NCI-H2196 (cell line): ENCODE data around the gene RABGGTA.

ENCODE experiments used
- DNase-seq: peaks from one replicate; lab custom pipeline; 2025; ENCODE audit not compliant: unreplicated experiment; lab: John Stamatoyannopoulos, UW

RABGGTA gene

DNA sequence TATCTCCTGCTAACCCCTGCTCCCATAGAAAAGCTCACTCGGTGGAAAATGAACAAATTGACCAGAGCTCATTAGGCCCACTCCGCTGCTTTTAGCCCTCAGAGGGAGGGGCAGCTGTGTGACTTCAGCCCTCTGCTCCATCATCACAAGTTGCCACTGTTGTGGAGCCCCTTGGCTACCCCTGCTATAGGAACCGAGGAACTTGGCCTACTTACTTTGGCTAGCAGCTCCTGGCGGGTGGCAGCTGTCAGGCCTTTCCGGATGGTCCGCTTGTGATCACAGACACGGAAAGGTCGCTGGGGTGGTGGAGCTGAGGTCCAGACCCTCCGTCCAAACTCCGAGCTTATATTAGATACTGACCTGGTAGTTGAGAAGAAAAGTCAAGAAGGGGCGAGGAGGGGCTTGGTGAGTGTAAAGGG lies 35.8 kb upstream of the RABGGTA start:
- DNase-seq = no peak

DNA sequence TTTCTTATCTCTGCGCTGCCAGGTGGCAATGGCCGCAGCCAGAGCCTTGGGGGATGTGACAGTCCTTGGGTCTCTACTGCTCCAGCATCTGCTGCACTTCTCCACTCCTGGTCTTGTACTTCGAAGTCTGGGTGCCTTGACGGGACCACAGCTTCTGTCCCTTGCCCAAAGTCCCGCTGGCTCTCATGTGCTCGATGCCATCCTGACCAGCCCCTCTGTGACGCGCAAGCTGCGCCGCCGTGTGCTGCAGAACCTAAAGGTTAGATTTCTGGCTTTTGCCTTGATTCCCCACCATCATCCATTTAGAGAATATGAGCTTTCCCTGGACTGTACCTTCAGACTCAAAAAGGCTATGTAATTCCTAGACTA lies 32.6 kb upstream of the RABGGTA start:
- DNase-seq = no peak

DNA sequence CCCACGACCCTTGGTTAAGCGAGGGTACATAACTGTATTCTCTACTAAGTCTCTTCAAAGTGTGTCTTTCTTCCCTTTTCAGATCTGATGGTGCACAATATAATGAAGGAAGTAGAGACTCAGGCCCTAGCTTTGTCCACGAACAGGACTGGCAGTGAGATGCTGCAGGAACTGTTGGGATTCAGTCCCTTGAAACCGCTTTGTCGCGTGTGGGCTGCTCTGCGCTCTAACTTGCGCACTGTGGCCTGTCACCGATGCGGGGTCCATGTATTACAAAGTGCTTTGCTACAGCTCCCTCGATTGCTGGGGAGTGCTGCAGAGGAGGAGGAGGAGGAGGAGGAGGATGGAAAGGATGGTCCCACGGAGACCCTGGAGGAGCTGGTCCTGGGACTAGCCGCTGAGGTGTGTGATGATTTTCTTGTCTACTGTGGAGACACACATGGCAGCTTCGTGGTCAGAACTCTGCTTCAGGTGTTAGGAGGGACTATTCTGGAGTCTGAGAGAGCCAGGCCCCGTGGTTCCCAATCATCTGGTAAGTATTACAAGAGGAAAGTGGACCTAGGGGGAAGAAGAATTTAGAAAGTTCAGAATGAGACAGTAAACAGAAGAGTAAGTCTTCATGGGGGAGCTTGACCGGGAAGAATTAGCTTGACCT lies 29.1 kb upstream of the RABGGTA start:
- DNase-seq = no peak

DNA sequence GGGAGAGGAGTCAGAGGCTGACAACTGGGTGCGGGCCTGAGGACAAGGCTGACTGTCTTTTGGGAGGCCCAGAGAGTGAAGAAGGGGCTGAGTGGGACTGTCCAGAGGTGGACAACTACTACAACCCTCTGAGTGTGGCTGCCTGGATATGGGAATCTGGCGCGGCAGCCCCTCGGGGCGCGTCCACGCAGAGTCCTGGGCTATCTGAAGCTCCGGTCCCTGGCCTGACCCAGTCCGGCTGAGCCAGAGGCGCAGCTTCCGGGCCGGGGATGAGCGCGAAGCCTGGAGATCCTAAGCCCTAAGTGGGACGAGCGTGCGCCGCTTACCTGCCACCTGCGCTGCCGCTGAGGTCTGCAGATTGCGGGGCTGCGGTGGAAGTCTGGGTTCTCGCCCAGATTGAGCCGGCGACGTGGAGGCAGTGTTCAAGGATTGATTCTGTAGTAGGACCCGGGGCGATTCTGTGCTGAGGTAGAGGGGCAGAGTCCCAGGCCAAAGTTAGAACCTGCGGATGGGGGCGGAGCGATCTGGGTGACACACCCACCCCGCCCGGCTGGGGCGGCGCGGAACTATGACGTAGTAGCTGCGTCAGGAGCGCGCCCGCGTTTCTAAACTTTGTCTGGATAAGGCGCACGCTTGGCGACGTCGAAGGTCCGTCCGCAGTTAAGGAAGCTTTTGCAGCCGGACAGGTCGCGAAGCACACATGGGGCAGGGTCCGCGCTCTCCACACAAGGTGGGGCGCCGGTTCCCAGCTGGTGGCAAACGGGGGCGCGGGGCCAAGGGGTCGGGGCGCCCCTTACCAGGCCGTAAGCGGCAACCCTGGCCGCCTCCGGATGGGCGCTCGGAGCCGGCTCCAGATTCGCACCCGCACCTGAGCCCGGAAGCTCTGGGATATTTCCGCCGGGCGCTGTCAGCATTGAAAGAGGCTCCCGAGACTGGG lies 28.1 kb upstream of the RABGGTA start, which contains the start of the genes DHRS1 and NOP9:
Gene DHRS1, minus strand, starts transcription at position 526 of the 937 bp plus-strand sequence. CDS start 674 bp downstream, outside the sequence.
Gene NOP9, plus strand, starts transcription at position 596 of the 937 bp plus-strand sequence. Its CDS starts 105 bp downstream, at position 701.
- peak; percentile 92 for DNase-seq

DNA sequence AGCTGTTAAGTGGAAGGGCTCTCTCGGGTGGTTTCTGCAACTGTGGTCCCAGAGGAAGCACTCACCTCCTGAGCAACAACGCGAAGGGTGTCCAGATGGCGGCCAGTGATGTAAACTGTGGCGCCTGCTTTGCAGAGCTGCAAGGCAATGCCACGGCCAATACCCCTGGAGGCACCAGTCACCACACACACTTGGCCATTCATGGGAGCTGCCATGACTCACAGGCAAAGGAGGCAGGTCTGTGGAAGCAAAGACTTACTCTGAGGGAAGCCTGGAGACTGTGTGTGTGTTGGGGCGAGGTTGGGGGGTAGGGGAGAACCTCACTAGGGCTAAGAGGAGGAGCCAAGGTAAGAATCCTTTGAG lies 27.5 kb upstream of the RABGGTA start:
- DNase-seq = no peak

DNA sequence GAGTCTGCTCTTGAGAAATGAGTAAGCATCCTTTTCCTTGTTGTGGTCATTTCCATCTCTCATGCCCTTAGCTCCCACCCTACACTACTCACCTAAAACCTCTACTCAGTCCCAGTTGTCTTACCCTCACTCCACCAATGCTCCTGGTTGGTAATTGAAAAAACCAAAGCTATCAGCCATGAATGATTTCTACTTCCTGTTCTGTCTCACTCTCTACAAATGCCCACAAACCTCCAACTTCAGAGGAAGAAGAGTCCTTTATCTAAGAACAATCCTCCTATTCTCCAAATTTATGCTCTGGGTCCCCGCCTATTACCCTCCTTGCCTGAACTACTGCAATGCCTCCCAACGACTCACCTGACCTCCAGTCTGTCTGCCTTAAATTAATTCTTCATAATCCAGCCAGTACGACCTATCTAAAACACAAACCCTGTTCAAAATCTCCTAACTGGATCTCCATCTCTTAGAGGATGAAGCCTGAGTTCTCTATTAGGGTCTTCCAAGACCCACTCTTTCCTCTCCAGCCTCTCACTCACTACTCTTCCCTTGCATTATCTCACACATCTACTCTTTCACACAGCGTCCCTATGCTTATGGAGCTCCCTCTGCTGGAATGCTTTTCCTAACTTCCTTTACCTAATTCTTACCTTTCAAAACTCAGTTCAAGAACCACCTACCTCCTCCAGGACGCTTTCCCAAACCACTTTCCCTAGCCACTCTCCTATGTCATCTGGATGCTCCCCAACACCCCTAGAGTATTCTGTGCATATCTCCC lies 26.0 kb upstream of the RABGGTA start:
- DNase-seq = peak; percentile 43

- peak; percentile 79 for DNase-seq
Measured at GRCh38 chr14:24296341-24297157, 25.2 kb upstream of the RABGGTA start.

GRCh38 chr14:24293525-24293924 lies 22.1 kb upstream of the RABGGTA start:
- no peak for DNase-seq

DNA sequence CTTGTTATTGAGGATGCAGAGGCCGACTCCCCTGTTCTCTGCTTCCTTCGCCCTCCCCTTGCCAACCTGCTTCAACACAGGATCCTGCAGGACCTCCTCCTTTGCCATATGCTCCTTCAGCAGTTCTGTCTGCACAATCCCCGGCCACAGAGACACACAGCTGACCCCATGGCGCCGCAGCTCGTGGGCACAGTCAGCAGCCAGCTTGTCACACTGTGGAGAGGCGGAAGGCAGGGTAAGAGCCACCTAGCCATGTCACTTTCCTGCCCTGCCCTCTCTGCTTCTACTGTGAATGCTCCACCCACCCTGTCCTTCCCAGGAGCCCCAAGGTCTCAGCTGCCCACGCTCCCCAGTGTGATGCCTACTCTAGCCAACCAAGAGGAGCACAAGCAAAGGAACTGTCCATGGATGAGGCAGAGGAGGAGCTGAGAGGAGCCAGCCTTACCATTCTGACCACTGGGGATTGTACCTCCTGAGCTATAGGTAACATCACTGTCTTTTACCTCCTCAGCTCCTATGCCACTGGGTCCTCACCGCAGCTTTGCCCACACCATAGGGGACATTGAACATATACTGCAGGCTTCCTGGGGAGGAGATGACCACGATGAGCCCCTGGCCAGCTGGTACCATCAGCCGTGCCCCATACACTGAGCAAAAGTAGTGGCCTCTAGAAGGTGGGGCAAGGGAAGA lies 20.9 kb upstream of the RABGGTA start:
- DNase-seq = no peak

DNA sequence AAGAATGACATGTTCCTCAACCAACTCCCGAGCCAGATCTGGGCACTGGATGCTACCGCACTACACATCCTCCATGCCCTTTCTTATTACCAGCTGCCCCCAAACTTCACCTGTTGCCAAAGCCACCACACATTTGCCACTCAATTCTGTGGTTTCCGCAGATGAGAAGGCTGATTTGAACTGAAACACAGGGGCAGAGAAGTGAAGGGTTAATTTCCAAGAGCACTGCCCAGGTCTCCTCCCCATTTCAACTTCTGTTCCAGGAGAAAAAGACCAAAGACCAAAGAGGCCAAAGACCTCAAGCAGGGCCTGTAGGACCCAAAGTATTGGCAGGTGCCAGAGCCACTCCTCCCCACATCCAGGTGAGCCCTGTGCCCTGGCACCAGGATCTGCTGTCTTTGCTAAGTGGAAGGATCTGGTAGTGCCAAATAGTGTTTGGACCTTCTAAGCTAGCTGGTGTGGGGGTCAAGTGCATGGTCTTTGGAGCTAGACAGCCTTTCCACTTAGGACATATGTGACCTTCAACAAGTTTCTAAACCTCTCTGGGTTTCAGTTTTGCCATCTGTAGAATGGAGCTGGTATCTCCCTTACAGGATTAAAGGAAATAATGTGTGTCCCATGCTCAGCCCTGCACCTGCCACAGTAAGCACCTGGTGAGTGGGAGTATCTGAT lies 20.2 kb upstream of the RABGGTA start:
- DNase-seq = no peak

GRCh38 chr14:24290746-24291145 lies 19.3 kb upstream of the RABGGTA start:
- DNase-seq = no peak

DNA sequence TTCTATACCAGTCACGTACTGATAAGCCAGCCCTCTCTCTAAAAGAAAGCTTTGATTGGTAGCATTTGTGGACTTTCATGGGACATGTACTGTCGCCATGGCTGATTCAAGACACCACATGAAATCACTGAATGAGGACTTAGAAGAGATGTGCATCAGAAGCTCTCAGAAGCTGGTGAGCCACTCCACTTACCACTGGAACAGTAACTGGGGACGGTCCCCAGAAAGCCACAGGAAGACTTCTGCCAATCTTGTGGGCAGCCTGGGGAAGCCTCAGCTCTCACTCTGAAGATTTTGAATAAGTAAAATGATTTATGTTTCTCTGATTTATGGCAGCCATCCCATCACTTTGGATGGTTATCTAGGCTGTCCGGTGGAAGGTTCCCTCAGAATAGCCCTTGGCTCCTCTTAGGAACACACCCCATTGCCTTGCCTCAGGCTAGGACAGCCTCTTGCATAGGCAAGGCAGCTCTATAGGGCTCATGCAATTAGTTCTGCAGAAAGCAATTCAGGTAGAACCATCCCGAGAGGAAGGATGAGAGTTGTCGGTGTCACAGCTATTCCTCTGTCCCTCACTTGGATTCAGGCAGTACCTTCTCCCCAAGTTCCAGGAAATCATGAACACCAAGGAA lies 18.4 kb upstream of the RABGGTA start:
- no peak for DNase-seq

DNA sequence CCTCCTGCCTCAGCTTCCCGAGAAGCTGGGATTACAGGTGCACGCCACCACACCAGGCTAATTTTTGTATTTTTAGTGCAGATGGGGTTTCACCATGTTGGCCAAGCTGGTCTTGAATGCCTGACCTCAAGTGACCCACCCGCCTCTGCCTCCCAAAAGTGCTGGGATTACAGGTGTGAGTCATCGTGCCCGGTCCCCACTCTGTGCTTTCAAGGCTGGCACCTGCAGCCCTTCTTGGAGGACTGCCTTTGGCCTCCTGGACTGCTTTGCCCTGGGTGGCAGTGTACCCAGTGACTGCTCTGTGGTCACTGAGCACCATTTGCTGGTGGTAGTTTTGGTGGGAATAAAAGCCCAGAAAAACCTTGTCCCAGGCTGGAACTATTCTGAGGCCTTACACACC lies 15.6 kb upstream of the RABGGTA start:
- no peak for DNase-seq

GRCh38 chr14:24285351-24285750 lies 14.0 kb upstream of the RABGGTA start:
- no peak for DNase-seq

DNA sequence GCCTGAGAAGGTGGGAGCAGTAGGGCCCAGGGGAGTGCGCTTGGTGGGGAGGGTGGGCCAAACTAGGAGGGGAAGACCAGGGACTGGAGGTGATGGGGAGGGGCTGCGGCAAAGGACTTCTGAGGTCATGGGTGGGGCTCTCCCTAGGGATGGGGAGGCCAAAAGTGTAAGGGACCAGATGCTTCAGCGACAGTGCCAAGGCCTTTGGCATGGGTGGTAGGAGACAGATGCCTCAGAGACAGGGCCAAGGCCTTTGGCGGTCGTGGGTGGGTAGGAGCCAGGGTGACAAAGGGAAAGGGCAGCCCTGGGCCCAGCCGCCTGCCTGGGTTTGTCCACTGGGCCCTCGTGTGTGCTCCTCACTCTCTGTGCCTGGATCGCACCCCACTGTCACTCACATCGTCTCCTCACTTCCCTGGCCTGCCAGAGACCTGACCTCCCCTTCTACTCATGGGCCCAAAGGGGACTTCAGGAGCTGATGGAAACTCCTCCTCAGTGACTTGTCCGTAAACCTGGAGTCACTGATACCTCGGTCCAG lies 13.2 kb upstream of the RABGGTA start:
- DNase-seq = no peak

DNA sequence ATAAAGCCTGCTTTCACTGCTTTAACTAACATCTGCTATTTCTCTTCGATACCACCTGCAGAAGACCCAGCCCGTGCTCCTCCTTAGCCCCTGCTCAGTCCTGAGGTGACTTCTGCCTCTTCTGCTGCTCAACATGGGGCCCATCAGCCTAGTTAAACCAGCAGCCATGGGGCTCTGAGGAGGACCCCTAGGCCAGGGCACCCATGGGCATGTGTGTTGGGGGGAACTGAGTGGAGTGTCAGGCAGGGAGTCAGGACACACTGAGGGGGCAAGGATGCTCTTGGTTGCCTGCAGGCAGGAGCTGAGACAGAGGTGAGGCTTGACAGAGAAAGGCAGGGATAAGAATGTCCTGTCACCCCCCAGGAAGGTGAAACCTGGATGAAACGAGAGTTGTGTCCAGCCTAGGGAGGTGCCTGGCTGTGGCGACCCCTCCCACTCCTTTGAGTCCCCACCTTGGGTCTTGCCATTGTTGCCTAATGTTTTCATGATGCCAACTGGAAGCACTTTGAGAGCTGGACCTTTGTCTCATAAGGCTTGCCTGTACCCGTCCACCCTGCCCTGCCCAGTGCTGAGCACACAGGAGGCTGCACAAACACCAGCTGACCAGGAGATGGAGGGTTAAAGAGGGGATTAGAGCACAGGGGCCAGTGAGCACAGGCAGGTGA lies 12.5 kb upstream of the RABGGTA start:
- DNase-seq = no peak

DNA sequence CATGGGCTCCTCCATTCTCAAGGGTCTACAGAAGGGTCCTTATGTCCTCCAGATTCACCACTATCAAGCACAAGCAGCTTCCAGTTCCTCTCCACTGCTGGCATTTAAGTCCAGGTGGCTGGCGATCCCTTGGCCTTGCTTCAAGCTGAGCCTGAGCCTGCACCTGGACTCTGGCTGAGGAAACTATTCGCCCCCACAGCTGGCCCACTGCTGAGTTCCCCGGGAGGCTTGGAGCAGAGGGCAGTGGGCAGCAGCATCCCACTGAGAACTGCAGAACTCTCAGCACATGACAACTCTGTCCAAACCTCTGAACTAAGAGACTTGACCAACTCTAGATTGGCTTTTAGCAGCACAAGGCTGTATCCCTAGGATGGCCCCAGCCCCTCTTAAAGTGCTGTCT lies 11.3 kb upstream of the RABGGTA start:
- no peak for DNase-seq

DNA sequence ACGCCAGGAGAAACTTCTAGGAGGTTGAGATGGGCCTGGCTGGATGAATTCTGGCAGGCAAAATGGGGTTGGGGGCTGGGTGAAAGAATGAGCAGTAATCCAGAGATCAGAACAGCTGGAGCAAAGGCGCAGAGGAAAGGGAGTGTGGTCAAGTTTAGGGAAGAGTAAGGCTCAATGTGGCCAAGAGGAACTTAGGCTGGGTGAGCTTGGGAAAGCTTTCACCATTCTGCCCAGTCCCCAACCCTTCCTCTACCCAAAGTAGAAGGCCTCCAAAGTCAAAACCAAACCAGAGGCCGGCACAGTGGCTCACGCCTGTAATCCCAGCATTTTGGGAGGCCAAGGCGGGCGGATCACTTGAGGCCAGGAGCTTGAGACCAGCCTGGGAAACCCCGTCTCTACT lies 10.2 kb upstream of the RABGGTA start:
- no peak for DNase-seq
